H9 (cell line): ENCODE measurements around the gene PCDHGA9. TPM values are rescaled to one million over a fixed set of nuclear protein-coding genes. Genes with fewer than 3 reads are reported as not detected.

Experiments
- DNase-seq: peaks from one replicate; pipeline ENCODE4 v3.0.0-alpha.2; 2017
- H2AFZ ChIP-seq: one replicate; pipeline ENCODE4 v1.6.1; 2013; ENCODE audit warnings: mild to moderate bottlenecking, low read length, control low read depth, moderate library complexity
- H2AK5ac ChIP-seq: 2 replicates; pipeline ENCODE4 v1.6.1; 2013; ENCODE audit warnings: low read length, control low read depth, mixed read lengths; ENCODE audit not compliant: insufficient read length
- H2BK120ac ChIP-seq: one replicate; pipeline ENCODE4 v1.6.1; 2013; ENCODE audit warnings: low read depth, mild to moderate bottlenecking, low read length, control low read depth, inconsistent platforms; ENCODE audit not compliant: poor library complexity, severe bottlenecking
- H2BK12ac ChIP-seq: 2 replicates; pipeline ENCODE4 v1.6.1; 2013; ENCODE audit warnings: low read length, control low read depth, mixed read lengths, low read depth; ENCODE audit not compliant: insufficient read length
- H2BK15ac ChIP-seq: 2 replicates; pipeline ENCODE4 v1.6.1; 2013; ENCODE audit warnings: low read depth, low read length, control low read depth
- H2BK20ac ChIP-seq: one replicate; pipeline ENCODE4 v1.6.1; 2013; ENCODE audit warnings: low read depth, mild to moderate bottlenecking, low read length, control low read depth, inconsistent platforms; ENCODE audit not compliant: poor library complexity, severe bottlenecking
- H2BK5ac ChIP-seq: 2 replicates; pipeline ENCODE4 v1.6.1; 2013; ENCODE audit warnings: low read length, control low read depth, mixed read lengths; ENCODE audit not compliant: insufficient read length
- H3K14ac ChIP-seq: 2 replicates; pipeline ENCODE4 v1.6.1; 2013; ENCODE audit warnings: low read length, control low read depth; ENCODE audit not compliant: insufficient read depth
- H3K18ac ChIP-seq: 2 replicates; pipeline ENCODE4 v1.6.1; 2013; ENCODE audit warnings: low read depth, mild to moderate bottlenecking, mixed read lengths, low read length, control low read depth; ENCODE audit not compliant: insufficient read length
- H3K23ac ChIP-seq: 2 replicates; pipeline ENCODE4 v1.6.1; 2013; ENCODE audit warnings: low read length, control low read depth, mixed read lengths, low read depth; ENCODE audit not compliant: insufficient read length
- H3K23me2 ChIP-seq: 2 replicates; pipeline ENCODE4 v1.6.1; 2013; ENCODE audit warnings: low read depth, mild to moderate bottlenecking, mixed read lengths, low read length, control low read depth; ENCODE audit not compliant: insufficient read length, poor library complexity, severe bottlenecking
- H3K27ac ChIP-seq: 2 replicates; pipeline ENCODE4 v1.5.1; 2013; ENCODE audit warnings: low read length, control low read depth, mixed read lengths, low read depth; ENCODE audit not compliant: insufficient read length
- H3K27me3 ChIP-seq: 2 replicates; pipeline ENCODE4 v1.6.1; 2013; ENCODE audit warnings: low read length, control low read depth, inconsistent platforms; ENCODE audit not compliant: insufficient read depth
- H3K4ac ChIP-seq: 2 replicates; pipeline ENCODE4 v1.6.1; 2013; ENCODE audit warnings: low read depth, mild to moderate bottlenecking, control low read depth, inconsistent platforms, low read length, moderate library complexity
- H3K4me1 ChIP-seq: 2 replicates; pipeline ENCODE4 v1.6.1; 2013; ENCODE audit warnings: low read length, control low read depth, inconsistent platforms; ENCODE audit not compliant: insufficient read depth
- H3K4me2 ChIP-seq: 2 replicates; pipeline ENCODE4 v1.6.1; 2013; ENCODE audit warnings: low read length, control low read depth, mixed read lengths; ENCODE audit not compliant: insufficient read length, insufficient read depth
- H3K56ac ChIP-seq: 2 replicates; pipeline ENCODE4 v1.6.1; 2013; ENCODE audit warnings: low read depth, mild to moderate bottlenecking, mixed read lengths, low read length, control low read depth; ENCODE audit not compliant: insufficient read length
- H3K79me1 ChIP-seq: 2 replicates; pipeline ENCODE4 v1.6.1; 2013; ENCODE audit warnings: low read depth, mild to moderate bottlenecking, moderate library complexity, low read length, control low read depth, inconsistent platforms; ENCODE audit not compliant: insufficient read depth, poor library complexity, severe bottlenecking
- H3K79me2 ChIP-seq: 2 replicates; pipeline ENCODE4 v1.6.1; 2013; ENCODE audit warnings: low read length, control low read depth, inconsistent platforms; ENCODE audit not compliant: insufficient read depth
- H3K9ac ChIP-seq: 2 replicates; pipeline ENCODE4 v1.6.1; 2013; ENCODE audit warnings: low read length, control low read depth, mixed read lengths; ENCODE audit not compliant: insufficient read length; ENCODE audit errors: extremely low read depth
- H3K9me3 ChIP-seq: one replicate; pipeline ENCODE4 v1.6.1; 2013; ENCODE audit warnings: low read depth, low read length, inconsistent platforms; ENCODE audit not compliant: control insufficient read depth
- H3T11ph ChIP-seq: one replicate; pipeline ENCODE4 v1.6.1; 2013; ENCODE audit warnings: mild to moderate bottlenecking, low read length, control low read depth, inconsistent platforms
- H4K20me1 ChIP-seq: one replicate; pipeline ENCODE4 v1.6.1; 2013; ENCODE audit not compliant: control insufficient read depth, insufficient read length, insufficient read depth
- H4K5ac ChIP-seq: 2 replicates; pipeline ENCODE4 v1.6.1; 2013; ENCODE audit warnings: low read depth, mild to moderate bottlenecking, mixed read lengths, low read length, control low read depth; ENCODE audit not compliant: insufficient read length
- H4K8ac ChIP-seq: replicated peaks from 2 replicates; pipeline ENCODE4 v1.6.1; 2013; ENCODE audit warnings: low read length, control low read depth, mixed read lengths, low read depth; ENCODE audit not compliant: insufficient read length
- H4K91ac ChIP-seq: 2 replicates; pipeline ENCODE4 v1.6.1; 2013; ENCODE audit warnings: low read depth, mild to moderate bottlenecking, moderate library complexity, mixed read lengths, low read length, control low read depth; ENCODE audit not compliant: insufficient read length
- H3K27ac Mint-ChIP-seq, 3 experiments: 2 replicates in 2 of 3; 3 replicates in 1 of 3; pipeline ENCODE4 v1.8.0; 2020 to 2021; ENCODE audit warnings: mixed read lengths in 3 of 3, mild to moderate bottlenecking in 1 of 3, moderate library complexity in 1 of 3
- H3K27me3 Mint-ChIP-seq: 2 replicates; pipeline ENCODE4 v1.8.0; 2021; ENCODE audit warnings: low read depth, mild to moderate bottlenecking, moderate library complexity, mixed read lengths
- H3K36me3 Mint-ChIP-seq, 3 experiments: 2 replicates in 2 of 3; 3 replicates in 1 of 3; pipeline ENCODE4 v1.8.0; 2020 to 2021; ENCODE audit warnings: low read depth in 3 of 3, mixed read lengths in 3 of 3; ENCODE audit not compliant: insufficient read depth in 1 of 3
- H3K4me1 Mint-ChIP-seq, 2 experiments: 2 replicates each; pipeline ENCODE4 v1.8.0; 2020; ENCODE audit warnings: mixed read lengths in 2 of 2
- H3K4me3 Mint-ChIP-seq, 2 experiments: 2 replicates in 1 of 2; 3 replicates in 1 of 2; pipeline ENCODE4 v1.8.0; 2020 to 2021; ENCODE audit warnings: mild to moderate bottlenecking in 2 of 2, mixed read lengths in 2 of 2, moderate library complexity in 1 of 2
- H3K9me3 Mint-ChIP-seq, 2 experiments: 2 replicates in 1 of 2; 3 replicates in 1 of 2; pipeline ENCODE4 v1.8.0; 2020; ENCODE audit warnings: mild to moderate bottlenecking in 2 of 2, mixed read lengths in 2 of 2, moderate library complexity in 1 of 2
- CTCF ChIP-seq: fragments of 200-600 bp; sonication (generic); conservative IDR thresholded peaks from 3 replicates; pipeline ENCODE4 v1.8.0; 2021; ENCODE audit warnings: antibody characterized with exemption, mild to moderate bottlenecking
- WGBS: extraction: QIAGEN DNeasy Blood & Tissue Kit; methylation state at CpG from one replicate; pipeline ENCODE4 v1.1.7; 2013; ENCODE audit warnings: missing lambda C conversion rate, low lambda C conversion rate, mixed read lengths; ENCODE audit not compliant: insufficient read length; ENCODE audit errors: extremely low coverage; 5-methylcytosine and 5-hydroxymethylcytosine counted together
- total RNA-seq: library from RNA; stranded (reverse); gene quantifications from 2 replicates; pipeline ENCODE4 v1.2.1, GENCODE V29; 2021

Gene PCDHGA9
- total RNA-seq, 1 experiment from 2014 or later = 1.3 TPM

- Histone ChIP-seq H3K27me3 (no peaks in the 10 kb centered on the region), H2AFZ (no peak overlapping the region), H3K9ac (no peak overlapping the region), H3T11ph (no peak overlapping the region), H3K4me1 (no peaks in the 10 kb centered on the region), H2BK120ac (no peak overlapping the region), H3K4me2 (no peak overlapping the region), H4K5ac (no peak overlapping the region), H2BK12ac (no peak overlapping the region), H3K23ac (no peak overlapping the region), H3K27ac (no peak overlapping the region), H4K8ac (no peak overlapping the region), H3K4ac (no peak overlapping the region), H3K23me2 (no peaks in the 10 kb centered on the region), H3K56ac (no peak overlapping the region), H3K14ac (no peak overlapping the region), H2AK5ac (no peak overlapping the region), H2BK5ac (no peak overlapping the region), H3K9me3 (peaks cover 34% of the 10 kb centered on the region), H3K79me2 (no peaks in the 10 kb centered on the region), H4K91ac (no peak overlapping the region), H3K79me1 (no peaks in the 10 kb centered on the region), H2BK15ac (no peak overlapping the region), H2BK20ac (no peak overlapping the region), H3K18ac (no peak overlapping the region), H4K20me1 (no peaks in the 10 kb centered on the region)
- WGBS = no CpG with 5 or more reads among the region's 14 CpGs
- H3K27ac Mint-ChIP-seq = no peak overlapping the region
- peaks cover 9% of the 10 kb centered on the region for H3K27me3 Mint-ChIP-seq
- peaks cover 60 to 69% of the 10 kb centered on the region in 2 experiments for H3K9me3 Mint-ChIP-seq
- H3K4me3 Mint-ChIP-seq = no peak overlapping the region
- H3K4me1 Mint-ChIP-seq = no peaks in the 10 kb centered on the region
- TF ChIP-seq CTCF = no peak
- H3K36me3 Mint-ChIP-seq = peaks cover 33 to 52% (median 50%) of the 10 kb centered on the region in 3 experiments
- no peak for DNase-seq
Measured at GRCh38 chr5:141374627-141375026, 28.0 kb upstream of the PCDHGA9 start.
